Stomach (tissue), 9 donors: ENCODE data around the gene CDC42BPB. TPM values are rescaled to one million over a fixed set of nuclear protein-coding genes. Genes with fewer than 3 reads are reported as not detected.
"Not testable (repeated sequence)": the region's sequence is repeated elsewhere in the genome, so short reads cannot be mapped to it uniquely, and the experiment has no call there.

Source experiments
- DNase-seq, 2 donors: peaks; one replicate each; pipeline versions ENCODE4 v3.0.0 to v3.0.0-alpha.2; 2013 to 2019
- H3K27ac ChIP-seq, 5 donors: fragments of 200-600 bp in 4 of 5; sonication (generic) in 4 of 5; one replicate each; pipeline ENCODE4 v1.5.1; 2013 to 2019; ENCODE audit warnings: mild to moderate bottlenecking in 1 of 5, moderate library complexity in 1 of 5
- H3K27me3 ChIP-seq, 3 donors: fragments of 200-600 bp; sonication (generic); one replicate each; pipeline ENCODE4 v1.5.1; 2017 to 2019; ENCODE audit warnings: mixed run types in 1 of 3
- H3K36me3 ChIP-seq, 4 donors: fragments of 200-600 bp; sonication (generic); 1 replicate in 3 of 4; 2 replicates in 1 of 4; pipeline ENCODE4 v1.5.1; 2016 to 2019
- H3K4me1 ChIP-seq, 4 donors: fragments of 200-600 bp; sonication (generic); one replicate each; pipeline ENCODE4 v1.5.1; 2016 to 2019
- H3K4me3 ChIP-seq, 4 donors: fragments of 200-600 bp; sonication (generic) in 3 of 4; one replicate each; pipeline ENCODE4 v1.5.1; 2016 to 2019; ENCODE audit warnings: mild to moderate bottlenecking in 1 of 4
- H3K9me3 ChIP-seq, 4 donors: fragments of 200-600 bp; sonication (generic); one replicate each; pipeline ENCODE4 v1.5.1; 2016 to 2019
- CTCF ChIP-seq, 7 experiments: fragments of 450-650 bp in 4 of 7; fragments of 200-600 bp in 3 of 7; sonication (generic) in 3 of 7; IDR thresholded peaks; one replicate each; pipeline ENCODE4 v1.5.1; 2016 to 2019; ENCODE audit warnings: antibody characterized with exemption in 7 of 7, control low read depth in 2 of 7, mild to moderate bottlenecking in 1 of 7
- EP300 ChIP-seq: sonication (generic); formaldehyde crosslinking; IDR thresholded peaks from one replicate; pipeline ENCODE4 v1.6.1; 2017; ENCODE audit warnings: antibody characterized with exemption
- POLR2A ChIP-seq, 4 donors: fragments of 450-650 bp; IDR thresholded peaks; one replicate each; pipeline ENCODE4 v1.6.1; 2016; ENCODE audit warnings: antibody characterized with exemption in 4 of 4, control low read depth in 2 of 4, mild to moderate bottlenecking in 1 of 4, moderate library complexity in 1 of 4
- POLR2AphosphoS5 ChIP-seq, 3 donors: sonication (generic); formaldehyde crosslinking; IDR thresholded peaks; one replicate each; pipeline ENCODE4 v1.6.1; 2016; ENCODE audit warnings: antibody characterized with exemption in 3 of 3
- WGBS, 5 donors: extraction: QIAGEN DNeasy Blood & Tissue Kit in 3 of 5; methylation state at CpG; one replicate each; pipeline versions ENCODE4 v1.1.5 to v1.1.7; 2013 to 2018; 5-methylcytosine and 5-hydroxymethylcytosine counted together
- intact Hi-C: fragments of 100-400 bp; cut with DNase I; formaldehyde crosslinking; loops from one replicate; pipeline ENCODE4 v1.15.1; 2023; ENCODE audit warnings: low total_unique reads
- polyA plus RNA-seq, 3 donors: library from polyadenylated mRNA; stranded (reverse); fragments of 200-250 nt; gene quantifications; one replicate each; pipeline ENCODE4 v1.2.3, GENCODE V29; 2013
- total RNA-seq, 5 donors: library from RNA; depleted of rRNA; stranded (reverse); fragments of >200 nt; gene quantifications; one replicate each; pipeline versions ENCODE4 v1.1.0 to v1.2.3, GENCODE V29; 2014 to 2016
- donor health status: healthy with polysubstance abuse.
- donor health status: Bipolar disorder and iron deficiency.
- donor health status: healthy.

The CDC42BPB gene
- total and polyA plus RNA-seq, 8 donors: 16.3 to 400 (median 127) TPM

GRCh38 chr14:102928412-102929240 is 128.7 kb downstream of the CDC42BPB start:
- DNase-seq: peak; percentile 87 to 95
- Histone ChIP-seq H3K4me1 (peaks cover 32 to 47% (median 45%) of the 10 kb centered on the region in 4 donors), H3K36me3 (peaks cover 0 to 23% (median 18%) of the 10 kb centered on the region in 4 donors), H3K9me3 (no peaks in the 10 kb centered on the region), H3K27me3 (peaks cover 18 to 76% (median 52%) of the 10 kb centered on the region in 3 donors), H3K4me3 (peak overlapping the region; percentile 44 to 58 (median 46)), H3K27ac (peak overlapping the region; percentile 77 to 88 (median 84))
- intact Hi-C loops: no loop called here
- 2 to 5% (median 2%) methylated on average over 22 to 94 of the region's 94 CpGs for WGBS, 5 donors
- peak in 1 of 3 donors; percentile 74 for TF ChIP-seq POLR2AphosphoS5 (IDR thresholded peaks at IDR 0.05)
- no peak for TF ChIP-seq EP300
- TF ChIP-seq POLR2A (IDR thresholded peaks at IDR 0.05): peak in 1 of 4 donors; percentile 6
- no peak for TF ChIP-seq CTCF (IDR thresholded peaks at IDR 0.05)

- Histone ChIP-seq H3K4me3 (peak overlapping the region; percentile 44 to 58 (median 46)), H3K27ac (peak overlapping the region; percentile 77 to 88 (median 84)), H3K4me1 (peaks cover 35 to 53% (median 52%) of the 10 kb centered on the region in 4 donors), H3K36me3 (peaks cover 0 to 16% (median 11%) of the 10 kb centered on the region in 4 donors), H3K27me3 (peaks cover 18 to 82% (median 59%) of the 10 kb centered on the region in 3 donors), H3K9me3 (no peaks in the 10 kb centered on the region)
- WGBS, 5 donors: 5 to 26% (median 12%) methylated on average over 4 to 35 of the region's 35 CpGs
- intact Hi-C loops: no loop called here
- TF ChIP-seq POLR2AphosphoS5 (IDR thresholded peaks at IDR 0.05) (no peak), POLR2A (IDR thresholded peaks at IDR 0.05) (no peak), CTCF (IDR thresholded peaks at IDR 0.05) (no peak)
- DNase-seq: peak in 1 of 2 donors; percentile 66
Observed at GRCh38 chr14:102927878-102928411, 129.4 kb downstream of the CDC42BPB start.

- Histone ChIP-seq H3K4me1 (peaks cover 38 to 59% (median 58%) of the 10 kb centered on the region in 4 donors), H3K27ac (peak overlapping the region; percentile 77 to 88 (median 84)), H3K27me3 (peaks cover 18 to 88% (median 64%) of the 10 kb centered on the region in 3 donors), H3K36me3 (peaks cover 0 to 11% (median 6%) of the 10 kb centered on the region in 4 donors), H3K9me3 (no peaks in the 10 kb centered on the region), H3K4me3 (peak overlapping the region; percentile 44 to 58 (median 46))
- TF ChIP-seq EP300 (no peak), CTCF (IDR thresholded peaks at IDR 0.05) (no peak), POLR2AphosphoS5 (IDR thresholded peaks at IDR 0.05) (peak in 2 of 3 donors; percentile 79 to 80), POLR2A (IDR thresholded peaks at IDR 0.05) (peak in 1 of 4 donors; percentile 14)
- intact Hi-C loops: no loop called here
- peak; percentile 73 to 95 for DNase-seq
- 27 to 55% (median 34%) methylated on average over 16 to 19 of the region's 19 CpGs for WGBS, 5 donors
Observed at GRCh38 chr14:102927346-102927877, 129.9 kb downstream of the CDC42BPB start.

- WGBS, 5 donors: 92 to 97% (median 94%) methylated on average over 10 of the region's 10 CpGs
- H3K9me3 ChIP-seq, H3K4me3 ChIP-seq, H3K36me3 ChIP-seq, intact Hi-C loops, DNase-seq: not testable (repeated sequence)
- Histone ChIP-seq H3K4me1 (peaks cover 38 to 61% (median 58%) of the 10 kb centered on the region in 4 donors), H3K27me3 (peaks cover 18 to 93% (median 65%) of the 10 kb centered on the region in 3 donors), H3K27ac (peak overlapping the region in 2 of 5 donors; percentile 84 to 86)
Observed at GRCh38 chr14:102926840-102927239, 130.5 kb downstream of the CDC42BPB start.
